NCI-H446 treated with DMSO at 0.1 percent for 48 hours (cell line): ENCODE measurements around the gene ABTB1.
"Not testable (repeated sequence)": the region's sequence is repeated elsewhere in the genome, so short reads cannot be mapped to it uniquely, and the experiment has no call there.

Source experiments
- DNase-seq: peaks from one replicate; lab custom pipeline; 2025; lab: John Stamatoyannopoulos, UW

The ABTB1 gene

GRCh38 chr3:127704840-127705239, 32.1 kb downstream of the ABTB1 start:
- DNase-seq, result not testable (repeated sequence)

- no peak for DNase-seq
Observed at GRCh38 chr3:127706312-127706711, 33.6 kb downstream of the ABTB1 start.

GRCh38 chr3:127706785-127707351, 34.1 kb downstream of the ABTB1 start:
- DNase-seq, result no peak

DNA sequence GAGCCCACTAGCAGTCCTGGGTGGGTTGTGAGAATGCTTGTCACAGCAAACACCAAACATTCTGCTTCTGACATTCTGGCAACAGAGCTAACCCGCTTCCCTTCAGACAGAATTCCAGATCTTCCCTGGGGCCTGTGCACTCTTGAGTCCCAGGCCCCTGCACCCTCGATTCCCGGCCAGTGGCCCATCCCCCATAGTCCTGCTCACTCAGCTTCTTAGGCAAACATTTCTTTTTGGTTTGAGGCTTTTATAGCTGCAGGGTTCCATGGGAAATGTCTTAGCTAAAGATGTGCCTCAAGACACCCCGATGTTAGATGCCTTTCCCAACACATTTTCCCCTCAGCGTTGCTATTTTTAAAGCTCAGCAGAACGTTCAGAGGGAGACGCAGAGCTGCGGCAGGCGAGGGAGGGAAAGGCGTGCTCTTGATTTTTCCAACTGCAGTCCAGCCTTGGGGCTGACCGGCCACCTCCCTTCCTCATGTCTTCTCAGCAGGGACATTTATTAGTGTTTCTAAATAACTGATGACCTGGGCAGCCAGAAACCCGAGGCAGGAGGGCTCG, 35.2 kb downstream of the ABTB1 start:
- DNase-seq, result no peak

- DNase-seq, result no peak
Observed at GRCh38 chr3:127708837-127709236, 36.1 kb downstream of the ABTB1 start.

- no peak for DNase-seq
Observed at GRCh38 chr3:127709320-127710060, 36.7 kb downstream of the ABTB1 start.

- DNase-seq, result peak; percentile 34
Observed at GRCh38 chr3:127710155-127710941, 37.6 kb downstream of the ABTB1 start.

GRCh38 chr3:127711021-127711695, 38.4 kb downstream of the ABTB1 start:
- DNase-seq, result no peak

DNA sequence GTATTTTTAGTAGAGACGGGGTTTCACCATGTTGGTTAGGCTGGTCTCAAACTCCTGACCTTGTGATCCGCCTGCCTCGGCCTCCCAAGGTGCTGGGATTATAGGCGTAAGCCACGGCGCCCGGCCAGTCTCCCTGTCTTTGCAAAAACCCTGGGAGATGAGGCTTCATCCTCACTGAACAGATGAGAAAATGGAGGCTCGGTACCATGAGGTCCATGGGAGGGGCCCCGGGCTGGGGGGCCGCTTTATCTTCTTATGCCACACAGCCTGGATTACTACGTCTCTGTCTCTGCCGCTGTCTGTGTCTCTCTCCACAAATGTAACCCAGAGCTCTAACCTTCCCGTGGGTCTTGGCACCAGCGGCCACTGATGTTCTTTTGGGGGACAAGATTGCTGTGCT, 39.1 kb downstream of the ABTB1 start:
- DNase-seq, result no peak

DNA sequence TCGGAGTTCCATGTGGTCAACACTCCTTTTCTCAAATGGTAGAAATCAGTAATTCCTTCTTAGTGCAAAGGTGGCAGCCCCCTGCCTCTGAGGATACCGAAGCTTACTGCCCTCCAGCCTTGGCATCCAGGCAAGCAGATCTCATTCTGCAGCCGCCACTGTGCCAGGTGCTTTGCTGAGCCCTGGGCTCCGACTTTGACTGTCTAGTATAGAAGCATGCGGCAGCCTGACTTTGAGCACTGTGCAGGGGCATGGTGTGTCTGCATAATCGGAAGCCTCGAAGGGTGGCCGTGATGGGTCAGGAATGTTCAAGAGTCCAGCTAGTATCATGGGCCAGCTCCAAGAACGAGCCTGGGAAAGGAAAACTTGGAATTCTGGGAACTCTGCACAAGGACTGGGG, 39.7 kb downstream of the ABTB1 start:
- no peak for DNase-seq

- DNase-seq, result no peak
Observed at GRCh38 chr3:127712881-127713771, 40.4 kb downstream of the ABTB1 start.

DNA sequence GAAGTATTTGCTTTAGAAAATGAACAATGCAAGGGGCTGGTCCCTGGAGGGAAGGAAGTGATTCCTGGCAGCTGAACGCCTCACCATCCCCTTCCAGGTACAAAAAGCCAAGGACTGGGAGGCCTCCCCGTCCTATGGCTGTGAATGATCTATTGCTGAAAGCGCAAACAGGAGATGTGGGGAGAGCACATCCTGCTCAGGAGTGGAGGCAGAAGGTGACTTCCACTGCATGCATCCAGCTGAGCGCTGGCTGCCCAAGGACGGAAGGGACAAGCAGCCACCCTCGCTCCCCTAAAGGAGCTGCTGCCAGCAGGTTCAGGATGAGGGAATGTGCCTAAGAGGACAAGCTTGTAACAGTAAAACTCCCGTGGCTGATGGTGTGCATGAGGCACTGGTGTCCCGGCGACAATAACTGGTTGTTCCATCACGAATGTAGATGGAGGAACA, 41.4 kb downstream of the ABTB1 start:
- DNase-seq, result no peak

- DNase-seq, result no peak
Observed at GRCh38 chr3:127714866-127715265, 42.1 kb downstream of the ABTB1 start.

- DNase-seq, result no peak
Observed at GRCh38 chr3:127715532-127715931, 42.8 kb downstream of the ABTB1 start.

- DNase-seq, result no peak
Observed at GRCh38 chr3:127716384-127716783, 43.6 kb downstream of the ABTB1 start.

DNA sequence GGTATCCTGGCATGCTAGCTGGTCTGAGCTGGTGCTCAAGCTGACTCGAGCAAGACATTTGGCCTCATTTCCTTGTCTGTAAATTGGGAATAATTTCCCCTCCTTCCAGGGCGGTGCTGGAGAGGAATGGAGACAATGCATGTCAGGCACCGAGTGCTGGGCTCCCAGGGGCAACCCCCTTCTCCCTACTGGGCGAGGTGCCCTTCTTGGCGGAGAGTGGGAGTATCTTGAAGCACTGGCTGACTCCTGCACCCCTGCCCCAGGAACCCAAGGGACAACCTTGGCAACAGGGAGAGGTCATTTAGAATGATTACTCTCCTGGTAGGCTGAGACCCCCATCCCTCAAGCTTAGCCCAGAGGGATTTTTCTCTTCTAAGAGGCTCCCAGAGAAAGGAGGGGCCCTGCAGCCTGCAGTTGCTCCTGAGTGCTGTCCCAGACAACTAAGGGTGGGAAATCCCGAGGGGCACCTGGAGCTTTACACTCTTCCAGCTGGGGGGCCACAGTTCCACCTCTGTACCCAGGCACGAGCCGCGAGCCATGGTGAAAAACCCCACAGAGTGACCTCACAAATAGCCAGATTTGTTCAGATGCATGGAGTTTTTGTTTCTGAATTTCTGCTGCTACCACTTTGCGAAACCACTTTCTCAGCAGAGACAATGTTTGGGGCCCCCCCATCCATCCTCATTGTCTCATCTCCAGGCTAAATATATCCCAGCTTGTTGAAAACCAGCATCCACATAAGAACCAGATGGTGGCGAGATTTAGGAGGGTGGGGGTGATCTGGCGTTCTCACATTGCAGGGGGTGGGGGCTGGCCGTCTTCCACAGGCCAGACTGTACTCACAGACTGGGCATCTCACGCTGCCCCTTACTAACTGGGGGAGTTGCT, 44.8 kb downstream of the ABTB1 start:
- DNase-seq, result peak; percentile 62

GRCh38 chr3:127718245-127718915, 45.6 kb downstream of the ABTB1 start:
- no peak for DNase-seq

- no peak for DNase-seq
Observed at GRCh38 chr3:127718916-127719290, 46.2 kb downstream of the ABTB1 start.

DNA sequence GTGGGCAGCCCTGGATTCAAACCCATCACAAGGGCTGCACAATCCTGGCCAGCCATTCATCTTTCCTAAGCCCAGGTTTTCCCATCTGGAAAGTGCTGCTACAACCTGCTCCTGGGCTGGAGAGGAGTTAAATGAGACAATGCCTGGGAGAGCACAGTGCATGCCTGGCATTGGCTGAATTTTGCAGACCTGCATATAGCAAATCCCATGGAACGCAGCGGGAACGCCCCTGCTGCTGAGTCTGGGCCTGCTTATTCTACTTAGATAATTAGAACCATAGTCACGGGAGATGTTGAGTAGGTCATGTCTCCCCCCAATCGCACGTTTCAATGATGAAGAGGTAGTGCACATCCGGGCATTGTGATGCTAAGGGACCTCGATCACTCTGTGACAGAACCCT, 46.6 kb downstream of the ABTB1 start:
- DNase-seq, result no peak
